ENCODE measurements around the gene CCDC197.
A peak's percentile ranks its signal among the peaks of the same experiment; 100 is the strongest.

- TF ChIP-seq, protein P1, sequence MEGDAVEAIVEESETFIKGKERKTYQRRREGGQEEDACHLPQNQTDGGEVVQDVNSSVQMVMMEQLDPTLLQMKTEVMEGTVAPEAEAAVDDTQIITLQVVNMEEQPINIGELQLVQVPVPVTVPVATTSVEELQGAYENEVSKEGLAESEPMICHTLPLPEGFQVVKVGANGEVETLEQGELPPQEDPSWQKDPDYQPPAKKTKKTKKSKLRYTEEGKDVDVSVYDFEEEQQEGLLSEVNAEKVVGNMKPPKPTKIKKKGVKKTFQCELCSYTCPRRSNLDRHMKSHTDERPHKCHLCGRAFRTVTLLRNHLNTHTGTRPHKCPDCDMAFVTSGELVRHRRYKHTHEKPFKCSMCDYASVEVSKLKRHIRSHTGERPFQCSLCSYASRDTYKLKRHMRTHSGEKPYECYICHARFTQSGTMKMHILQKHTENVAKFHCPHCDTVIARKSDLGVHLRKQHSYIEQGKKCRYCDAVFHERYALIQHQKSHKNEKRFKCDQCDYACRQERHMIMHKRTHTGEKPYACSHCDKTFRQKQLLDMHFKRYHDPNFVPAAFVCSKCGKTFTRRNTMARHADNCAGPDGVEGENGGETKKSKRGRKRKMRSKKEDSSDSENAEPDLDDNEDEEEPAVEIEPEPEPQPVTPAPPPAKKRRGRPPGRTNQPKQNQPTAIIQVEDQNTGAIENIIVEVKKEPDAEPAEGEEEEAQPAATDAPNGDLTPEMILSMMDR (IDR thresholded peaks at IDR 0.05) = peak; percentile 70
- TF ChIP-seq EZH2phosphoT487 (IDR thresholded peaks at IDR 0.05) = no peak
- no peak for TF ChIP-seq EZH2 (IDR thresholded peaks at IDR 0.05)
Measured at GRCh38 chr14:94036313-94037167, 39.4 kb downstream of the CCDC197 start.

Data from neural progenitor cell (in vitro differentiated cells).